WERI-Rb-1 (cell line): Measurements from ENCODE around the gene DDX55.
A peak's percentile ranks its signal among the peaks of the same experiment; 100 is the strongest.

Experiments
- DNase-seq: peaks from one replicate; pipeline ENCODE4 v3.0.0-alpha.2; 2020
- H3K27ac ChIP-seq: fragments of 250-450 bp; sonication (Bioruptor Pico); 2 replicates; pipeline ENCODE4 v1.5.1; 2020; ENCODE audit warnings: mild to moderate bottlenecking, moderate library complexity
- H3K27me3 ChIP-seq: fragments of 250-450 bp; sonication (Bioruptor Pico); 2 replicates; pipeline ENCODE4 v1.5.1; 2021; ENCODE audit warnings: mild to moderate bottlenecking, low read depth, moderate library complexity; ENCODE audit not compliant: insufficient read depth, severe bottlenecking
- H3K36me3 ChIP-seq: fragments of 250-450 bp; sonication (Bioruptor Pico); 2 replicates; pipeline ENCODE4 v1.5.1; 2020; ENCODE audit warnings: mild to moderate bottlenecking, moderate library complexity
- H3K4me3 ChIP-seq: 2 replicates; pipeline ENCODE4 v1.5.1; 2011; ENCODE audit warnings: low read depth, mild to moderate bottlenecking, control low read depth, low read length
- H3K9me3 ChIP-seq: fragments of 250-450 bp; sonication (Bioruptor Pico); 2 replicates; pipeline ENCODE4 v1.5.1; 2021; ENCODE audit warnings: mild to moderate bottlenecking, moderate library complexity; ENCODE audit not compliant: severe bottlenecking
- CTCF ChIP-seq: IDR thresholded peaks from 2 replicates; pipeline ENCODE4 v1.5.1; 2011; ENCODE audit warnings: low read depth, mild to moderate bottlenecking, control low read depth, inconsistent platforms, low read length

The DDX55 gene

DNA sequence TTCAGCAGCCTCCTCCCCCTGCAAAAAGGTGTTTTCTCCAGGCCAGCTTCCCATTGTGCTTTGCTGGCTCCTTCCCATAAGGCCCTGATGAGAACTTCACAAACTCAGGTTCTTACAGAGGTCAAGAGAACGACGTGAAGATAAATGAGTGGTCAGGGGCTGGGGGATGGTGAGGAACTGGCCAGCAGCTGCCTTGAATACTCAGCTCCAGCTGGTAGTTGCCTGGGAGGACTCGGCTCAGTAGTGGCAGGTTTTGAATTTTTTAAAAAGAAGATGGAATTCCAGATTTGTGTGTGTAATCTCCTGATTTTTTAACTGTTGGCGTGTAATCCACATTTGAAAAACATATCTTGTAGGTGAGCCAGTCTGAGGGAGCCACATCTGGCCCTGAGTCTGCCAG, 5.9 kb downstream of the DDX55 start:
- no peaks in the 10 kb centered on the region for H3K27me3 ChIP-seq
- no peak for TF ChIP-seq CTCF
- peak overlapping the region; percentile 57 for H3K27ac ChIP-seq
- H3K36me3 ChIP-seq, result peaks cover 87% of the 10 kb centered on the region
- no peaks in the 10 kb centered on the region for H3K9me3 ChIP-seq
- no peak for DNase-seq
- H3K4me3 ChIP-seq, result no peak overlapping the region

DNA sequence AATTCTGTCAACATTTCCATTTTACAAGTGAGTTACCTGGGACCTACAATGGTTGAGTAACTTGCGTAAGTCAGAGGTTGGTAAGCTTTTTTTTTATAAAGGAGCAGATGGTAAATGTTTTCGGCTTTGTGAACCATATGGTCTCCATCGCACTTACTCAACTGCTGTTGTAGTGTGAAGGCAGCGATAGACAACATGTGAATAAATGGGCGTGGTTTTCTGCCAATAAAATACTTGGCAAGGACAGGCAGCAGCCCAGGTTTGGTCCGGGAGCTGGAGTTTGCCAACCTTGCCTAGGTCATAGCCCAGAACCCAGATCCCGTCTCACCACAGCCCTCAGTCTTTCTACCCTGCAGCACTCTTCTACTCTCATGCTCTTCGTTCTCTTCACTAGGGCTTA, 6.3 kb downstream of the DDX55 start:
- Histone ChIP-seq H3K36me3 (peaks cover 91% of the 10 kb centered on the region), H3K27ac (peak overlapping the region; percentile 57), H3K9me3 (no peaks in the 10 kb centered on the region), H3K4me3 (no peak overlapping the region), H3K27me3 (no peaks in the 10 kb centered on the region)
- DNase-seq, result no peak
- TF ChIP-seq CTCF, result no peak

GRCh38 chr12:123614110-123614509, 12.2 kb downstream of the DDX55 start:
- H3K36me3 ChIP-seq, result peaks cover 92% of the 10 kb centered on the region
- no peak overlapping the region for H3K4me3 ChIP-seq
- H3K9me3 ChIP-seq, result no peaks in the 10 kb centered on the region
- no peak for DNase-seq
- TF ChIP-seq CTCF, result no peak
- no peak overlapping the region for H3K27ac ChIP-seq
- H3K27me3 ChIP-seq, result no peaks in the 10 kb centered on the region

DNA sequence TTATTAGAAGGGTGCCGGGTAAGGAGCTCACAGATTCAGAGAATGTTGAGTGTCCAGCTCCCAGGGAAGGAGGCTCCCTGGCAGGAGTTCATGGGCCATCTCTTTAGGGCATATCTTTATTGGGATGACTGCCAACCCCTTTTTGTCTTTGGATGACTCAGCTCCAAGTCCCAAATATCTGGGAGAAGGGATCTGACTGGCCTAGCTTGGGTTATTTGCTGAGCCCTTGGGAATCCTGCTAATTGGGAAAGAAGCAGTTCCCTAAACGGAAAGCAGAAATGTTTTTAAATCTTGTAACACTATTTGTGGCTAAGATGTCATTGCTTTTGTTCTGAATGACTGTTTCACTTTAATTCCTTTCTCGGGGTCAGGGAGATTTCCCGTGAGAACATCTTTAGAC, 12.6 kb downstream of the DDX55 start:
- Histone ChIP-seq H3K4me3 (no peak overlapping the region), H3K36me3 (peaks cover 92% of the 10 kb centered on the region), H3K27ac (no peak overlapping the region), H3K27me3 (no peaks in the 10 kb centered on the region), H3K9me3 (no peaks in the 10 kb centered on the region)
- TF ChIP-seq CTCF, result no peak
- DNase-seq, result no peak

- peaks cover 94% of the 10 kb centered on the region for H3K36me3 ChIP-seq
- no peaks in the 10 kb centered on the region for H3K9me3 ChIP-seq
- no peak for DNase-seq
- H3K27ac ChIP-seq, result no peak overlapping the region
- H3K4me3 ChIP-seq, result no peak overlapping the region
- H3K27me3 ChIP-seq, result no peaks in the 10 kb centered on the region
- TF ChIP-seq CTCF, result no peak
These were observed 15.2 kb downstream of the DDX55 start for GRCh38 chr12:123617144-123617543.

DNA sequence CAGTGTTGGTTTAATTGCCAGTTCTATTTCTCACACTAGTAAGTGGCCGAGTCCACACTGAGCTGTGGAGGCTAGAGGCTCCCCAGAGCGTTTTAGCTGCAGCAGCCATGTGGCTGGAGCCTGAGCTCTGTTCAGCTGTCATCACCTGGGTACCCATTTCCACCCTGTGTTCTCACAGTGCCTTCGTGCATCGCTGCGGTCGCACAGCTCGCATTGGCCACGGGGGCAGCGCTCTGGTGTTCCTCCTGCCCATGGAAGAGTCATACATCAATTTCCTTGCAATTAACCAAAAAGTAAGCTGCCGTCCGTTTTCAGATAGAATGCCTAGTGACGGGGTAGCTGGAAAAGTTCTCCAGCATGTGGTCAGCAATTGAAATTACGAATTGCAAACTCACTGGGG, 15.7 kb downstream of the DDX55 start:
- H3K36me3 ChIP-seq, result peaks cover 94% of the 10 kb centered on the region
- no peaks in the 10 kb centered on the region for H3K27me3 ChIP-seq
- H3K27ac ChIP-seq, result no peak overlapping the region
- TF ChIP-seq CTCF, result no peak
- no peak overlapping the region for H3K4me3 ChIP-seq
- no peak for DNase-seq
- H3K9me3 ChIP-seq, result no peaks in the 10 kb centered on the region
